Stimulated activated CD4-positive, alpha-beta T cell treated with anti-CD3 and anti-CD28 coated beads, Interleukin-1b, Interleukin-23, amount 100 ng/mL, for 24 hours (primary cell): Measurements from ENCODE around the gene GALNT9.
"Not testable (repeated sequence)": the region's sequence is repeated elsewhere in the genome, so short reads cannot be mapped to it uniquely, and the experiment has no call there.

Experiments used
- DNase-seq, 4 experiments: peaks; one replicate each; pipeline ENCODE4 v3.0.0-alpha.2; 2020; ENCODE audit warnings: low read depth in 4 of 4, low spot score in 1 of 4

Gene GALNT9

DNA sequence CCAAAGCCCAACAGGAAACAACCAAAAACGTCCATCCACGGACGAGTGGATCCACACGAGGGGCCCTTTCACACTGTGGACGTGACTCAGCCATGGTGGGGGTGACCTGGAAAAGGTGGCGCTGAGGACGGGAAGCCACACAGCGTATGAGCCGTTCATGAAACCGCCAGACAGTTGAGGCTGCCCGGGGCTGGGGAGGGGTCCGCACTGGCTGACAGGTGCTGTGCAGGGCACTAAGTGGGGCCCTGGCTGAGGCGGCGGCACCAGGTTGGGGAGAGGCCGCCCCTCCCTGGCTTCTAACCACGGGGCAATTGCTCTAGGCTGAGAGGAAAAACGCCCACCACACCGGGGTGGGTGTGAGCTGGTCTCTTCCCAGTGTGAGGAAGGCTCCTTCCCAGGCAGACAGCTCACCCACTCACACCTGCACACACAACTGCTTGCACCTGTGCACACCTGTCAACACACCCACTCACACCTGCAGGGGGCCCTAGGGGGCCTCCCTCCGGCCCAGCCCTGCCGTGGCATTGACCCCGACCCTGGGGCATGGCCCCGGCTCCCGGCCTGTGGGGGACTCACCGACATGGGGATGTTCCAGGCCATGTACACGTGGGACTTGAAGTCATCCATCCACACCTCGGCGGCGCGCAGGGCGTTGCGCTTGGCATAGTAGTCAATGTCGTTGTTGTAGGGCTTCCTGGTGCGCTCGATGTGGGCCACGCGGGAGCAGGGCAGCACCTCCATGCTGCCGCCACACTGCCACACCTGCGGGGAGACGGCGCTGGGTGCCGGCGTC lies 126.3 kb downstream of the GALNT9 start:
- no peak for DNase-seq

GRCh38 chr12:132201391-132202120 lies 127.8 kb downstream of the GALNT9 start:
- DNase-seq: no peak

DNA sequence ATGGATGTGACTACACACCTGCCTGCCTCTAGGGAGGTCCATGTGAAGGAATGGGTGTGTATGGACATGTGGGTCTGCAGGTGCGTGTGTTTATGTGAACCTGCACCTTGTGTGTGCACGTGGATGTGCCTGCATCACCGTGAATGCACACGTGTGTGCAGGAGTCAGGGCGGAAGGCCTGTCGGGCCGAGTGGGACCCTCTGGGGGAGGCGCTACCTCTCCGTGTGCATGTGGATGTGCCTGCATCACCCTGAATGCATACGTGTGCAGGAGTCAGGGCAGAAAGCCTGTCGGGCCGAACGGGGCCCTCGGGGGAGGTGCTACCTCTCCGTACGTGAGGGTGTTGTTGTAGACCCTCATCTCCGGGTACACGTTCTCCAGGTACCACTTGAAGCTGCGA lies 128.6 kb downstream of the GALNT9 start:
- DNase-seq: no peak

DNA sequence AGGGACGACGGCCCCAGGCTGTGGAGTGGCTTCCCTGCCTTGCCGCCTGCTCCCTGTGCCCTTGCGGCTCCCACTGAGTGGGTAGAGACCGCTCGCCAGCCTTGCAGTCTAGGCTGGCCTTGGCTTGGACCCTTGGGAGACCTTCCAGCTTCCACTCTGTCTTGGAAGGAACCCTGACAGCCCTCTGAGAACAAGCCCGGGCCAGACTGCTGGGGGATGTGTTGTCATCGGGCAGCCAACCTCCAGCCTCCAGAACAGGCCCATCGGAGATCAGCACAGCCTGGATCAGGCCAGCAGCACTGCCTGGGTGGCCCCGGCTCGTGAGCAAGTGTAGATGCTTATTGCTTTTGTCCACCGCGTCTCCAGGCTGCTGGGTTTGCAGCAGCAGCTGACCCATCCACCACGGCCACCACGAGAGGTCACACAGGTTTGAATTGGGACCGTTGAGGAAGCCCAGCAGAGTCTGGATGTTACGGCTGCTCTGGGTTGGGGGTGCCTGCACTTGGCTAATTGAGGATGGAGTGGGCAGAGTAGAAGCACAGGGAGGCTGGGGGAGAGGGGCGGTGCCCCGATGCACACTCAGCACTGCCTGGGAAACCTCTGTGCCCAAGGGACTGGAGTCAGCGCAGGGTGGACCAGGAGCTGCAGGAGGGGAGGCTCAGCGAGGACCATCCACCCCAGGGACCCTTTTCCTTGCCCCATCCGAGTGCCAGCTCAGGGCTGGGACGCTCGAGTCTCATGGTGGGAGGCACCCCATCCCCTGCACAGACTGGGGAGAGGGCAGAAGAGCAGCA lies 129.7 kb downstream of the GALNT9 start:
- no peak for DNase-seq

GRCh38 chr12:132199101-132199500 lies 130.3 kb downstream of the GALNT9 start:
- DNase-seq: no peak

DNA sequence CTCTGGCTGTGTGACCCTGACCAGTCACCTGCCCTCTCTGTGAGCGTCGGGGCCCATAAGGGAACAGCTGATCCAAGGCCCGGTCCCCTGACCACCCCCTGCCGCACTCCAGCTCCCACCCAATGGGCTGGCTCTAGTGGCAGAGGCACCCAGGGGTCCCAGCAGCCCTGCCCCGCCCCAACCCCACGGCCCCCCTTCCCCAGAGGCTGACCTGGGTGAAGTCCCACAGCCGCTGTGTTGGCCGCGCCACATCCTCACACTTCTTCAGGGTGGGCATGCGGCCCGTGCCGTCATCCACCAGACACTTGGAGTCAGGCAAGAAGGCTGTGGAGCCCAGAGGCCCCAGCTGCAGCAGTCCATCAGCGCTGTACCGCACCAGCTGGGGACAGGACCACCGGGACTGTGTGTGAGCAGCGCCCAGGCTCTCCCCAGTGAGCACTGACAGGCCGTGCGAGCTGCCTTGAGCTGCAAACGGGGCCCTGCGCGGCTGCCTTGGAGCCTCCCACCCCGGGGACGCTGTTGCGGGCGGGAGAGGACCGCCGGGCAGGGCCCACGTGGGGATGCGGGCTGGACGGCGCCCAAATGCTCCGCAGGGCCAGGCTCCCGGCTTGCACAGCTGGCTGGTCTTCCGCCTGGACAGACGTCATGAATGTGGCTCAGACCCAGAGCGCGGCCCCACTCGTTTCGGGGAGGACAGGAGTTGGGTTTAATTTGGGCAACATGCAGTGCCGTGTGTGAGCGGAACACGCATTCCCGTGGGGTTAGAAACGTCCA lies 131.6 kb downstream of the GALNT9 start:
- DNase-seq: no peak

GRCh38 chr12:132196873-132197390 lies 132.5 kb downstream of the GALNT9 start:
- DNase-seq: no peak

DNA sequence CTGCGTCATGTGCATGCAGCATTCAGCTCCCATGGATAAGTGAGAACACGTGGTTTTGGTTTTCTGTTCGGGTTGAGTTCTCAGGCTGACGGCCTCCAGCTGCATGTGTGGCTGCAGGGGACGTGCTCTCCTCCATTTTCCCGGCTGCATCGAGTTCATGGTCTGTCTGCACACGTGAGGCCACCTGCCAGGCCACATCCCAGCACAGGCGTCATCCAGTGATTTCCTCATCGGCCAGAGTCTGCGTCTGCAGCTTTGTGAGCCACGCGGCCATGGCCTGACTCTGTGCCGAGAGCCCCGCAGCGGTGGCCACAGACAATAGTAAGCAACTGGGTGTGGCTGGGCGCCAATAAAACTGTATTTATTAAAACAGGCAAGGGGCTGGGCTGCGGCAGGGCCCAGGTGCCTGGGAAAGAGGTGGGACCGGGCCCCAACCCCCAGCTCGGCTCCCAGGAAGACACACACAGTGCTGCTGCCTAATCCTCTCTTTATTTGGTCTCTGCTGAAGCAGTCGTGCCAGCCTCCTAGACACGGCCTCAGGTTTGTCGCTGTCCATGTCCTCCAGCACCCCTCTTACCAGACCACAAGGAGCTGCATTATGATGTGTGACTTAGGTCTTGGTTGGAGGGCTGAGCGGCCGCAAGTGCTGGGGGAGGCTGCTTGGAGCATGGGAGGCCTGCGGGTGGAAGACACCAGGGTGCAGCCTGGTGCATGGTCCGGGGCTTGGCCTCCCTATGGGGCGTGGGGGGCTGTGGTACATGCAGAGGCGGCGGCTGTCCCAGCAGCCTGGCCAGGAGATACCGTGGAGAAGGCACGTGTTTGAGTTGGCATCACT lies 133.1 kb downstream of the GALNT9 start:
- no peak for DNase-seq

DNA sequence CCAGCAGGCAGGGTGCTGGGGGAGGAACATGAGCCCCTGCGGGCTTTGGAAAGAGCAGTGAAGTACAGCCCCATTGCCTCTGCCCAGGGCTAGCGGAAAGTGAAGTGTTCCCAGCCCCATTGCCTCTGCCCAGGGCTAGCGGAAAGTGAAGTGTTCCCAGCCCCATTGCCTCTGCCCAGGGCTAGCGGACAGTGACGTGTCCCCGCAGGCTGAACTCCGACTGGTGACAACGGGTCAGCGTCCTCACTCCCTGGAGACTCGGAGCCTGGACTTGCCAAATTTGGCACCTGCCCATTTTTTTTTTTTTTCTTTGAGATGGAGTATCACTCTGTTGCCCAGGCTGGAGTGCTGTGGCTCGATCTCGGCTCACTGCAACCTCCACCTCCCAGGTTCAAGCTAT lies 134.1 kb downstream of the GALNT9 start:
- not testable (repeated sequence) for DNase-seq

DNA sequence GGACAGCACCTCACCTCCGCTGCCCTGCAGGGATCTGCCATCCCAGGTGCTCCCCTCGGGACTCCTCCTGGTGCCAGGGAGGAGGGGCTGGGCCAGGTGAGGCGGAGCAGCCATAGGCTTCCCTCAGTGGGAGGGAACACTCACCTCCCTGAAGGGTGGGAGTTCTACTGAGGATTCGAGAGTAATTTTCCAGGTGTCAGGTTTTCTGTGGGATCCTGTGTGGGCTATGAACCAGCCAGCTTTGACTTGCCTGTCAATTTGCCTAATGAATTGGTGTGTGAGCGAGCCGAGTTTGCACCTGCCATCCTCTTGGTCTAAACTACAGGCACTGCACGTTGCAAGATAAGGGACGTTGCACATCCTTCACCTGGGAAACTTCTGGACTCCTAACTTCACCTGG lies 134.8 kb downstream of the GALNT9 start:
- no peak for DNase-seq

- no peak for DNase-seq
Measured at GRCh38 chr12:132194056-132194455, 135.3 kb downstream of the GALNT9 start.

- no peak for DNase-seq
Measured at GRCh38 chr12:132191715-132192553, 137.5 kb downstream of the GALNT9 start.

- no peak for DNase-seq
Measured at GRCh38 chr12:132190834-132191500, 138.4 kb downstream of the GALNT9 start.

GRCh38 chr12:132190012-132190755 lies 139.2 kb downstream of the GALNT9 start:
- DNase-seq: no peak

DNA sequence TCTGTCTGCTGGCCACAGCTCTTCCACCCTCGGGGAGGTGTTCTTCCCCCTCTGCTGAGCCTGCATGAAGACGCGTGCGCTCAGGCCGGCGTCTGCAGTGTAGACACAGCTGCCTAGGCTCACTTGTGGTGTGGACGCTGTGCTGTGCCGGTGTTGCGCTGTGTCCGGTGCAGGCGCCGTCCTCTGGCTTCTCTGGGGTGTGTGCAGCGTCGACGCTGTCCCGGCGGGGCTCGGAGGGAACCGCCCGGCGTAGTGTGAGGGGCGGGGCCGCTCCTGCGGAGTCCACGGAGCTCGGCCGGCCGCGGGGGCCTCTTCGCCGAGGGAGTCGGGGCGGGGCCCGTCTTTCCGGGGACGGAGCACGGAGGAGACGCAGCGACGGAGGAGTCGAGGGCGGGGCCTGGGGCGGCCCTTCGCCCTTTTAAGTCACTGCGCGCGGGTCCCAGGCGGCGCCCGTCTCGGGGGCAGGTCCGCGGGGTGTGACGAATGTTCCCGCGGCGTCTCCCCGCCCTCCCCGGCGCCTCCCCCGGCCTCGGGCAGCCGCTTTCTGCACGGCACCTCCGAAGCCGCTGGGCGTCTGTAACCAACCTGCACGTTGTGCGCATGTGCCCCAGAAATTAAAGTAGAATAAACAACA lies 139.9 kb downstream of the GALNT9 start:
- DNase-seq: peak; percentile 75 to 91 (median 85)

GRCh38 chr12:132188916-132189325 lies 140.5 kb downstream of the GALNT9 start:
- DNase-seq: no peak

DNA sequence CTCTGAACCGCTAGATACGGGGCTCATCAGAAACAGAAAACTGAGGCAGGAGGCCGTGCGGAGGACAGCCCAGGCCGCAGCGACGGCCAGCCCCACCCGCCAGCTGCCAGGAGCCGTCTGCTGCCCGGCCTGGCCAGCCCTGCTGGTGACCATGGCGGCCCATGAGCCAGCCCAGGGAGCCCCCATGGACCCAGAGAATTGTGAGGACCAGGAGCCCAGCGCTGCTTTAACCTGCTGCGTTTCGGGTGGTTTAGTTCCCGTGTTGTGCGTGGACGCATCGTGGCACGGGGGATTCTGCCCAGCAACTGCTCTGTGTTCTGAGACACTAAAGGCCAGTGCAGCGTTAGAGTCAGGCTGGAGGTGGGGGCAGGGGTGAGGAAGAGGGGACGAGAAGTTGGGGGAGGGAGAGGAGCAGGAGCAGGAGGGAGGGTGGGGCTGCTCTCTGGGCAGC lies 140.9 kb downstream of the GALNT9 start:
- DNase-seq: no peak
